ENCODE results near the gene TBC1D9B. TPM values are rescaled to one million over a fixed set of nuclear protein-coding genes. Genes with fewer than 3 reads are reported as not detected.

TBC1D9B gene
- polyA plus RNA-seq, 3 donors: 49.1 to 82.3 (median 80.3) TPM

DNA sequence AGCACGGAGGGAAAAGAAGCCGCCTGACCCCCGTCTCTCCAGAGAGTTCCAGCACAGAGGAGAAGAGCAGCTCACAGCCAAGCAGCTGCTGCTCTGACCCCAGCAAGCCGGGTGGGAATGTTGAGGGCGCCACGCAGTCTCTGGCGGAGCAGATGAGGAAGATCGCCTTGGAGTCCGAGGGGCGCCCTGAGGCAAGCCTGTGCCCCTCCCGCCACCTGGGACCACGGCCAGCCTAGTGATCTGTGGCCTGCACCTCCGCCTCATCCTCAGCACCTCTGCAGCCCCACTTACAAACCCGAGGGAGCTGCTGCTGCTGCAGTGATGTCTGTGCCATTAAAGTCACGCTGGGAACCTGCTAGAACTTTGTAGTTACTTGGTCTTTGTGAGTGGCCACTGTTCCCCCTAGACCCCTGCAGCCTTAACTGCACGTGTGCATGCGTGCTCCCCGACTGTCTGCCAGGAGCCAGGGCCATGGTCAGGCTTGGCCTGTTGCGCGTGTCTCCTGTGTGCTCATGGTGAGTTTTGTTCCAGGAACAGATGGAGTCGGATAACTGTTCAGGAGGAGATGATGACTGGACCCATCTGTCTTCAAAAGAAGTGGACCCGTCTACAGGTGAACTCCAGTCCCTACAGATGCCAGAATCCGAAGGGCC, 74.5 kb downstream of the TBC1D9B start:
- no peak overlapping the region for H3K27ac ChIP-seq (ENCODE audit: low read depth, low read length)
- WGBS, 3 donors: 86 to 89% (median 87%) methylated on average over 23 of the region's 23 CpGs

DNA sequence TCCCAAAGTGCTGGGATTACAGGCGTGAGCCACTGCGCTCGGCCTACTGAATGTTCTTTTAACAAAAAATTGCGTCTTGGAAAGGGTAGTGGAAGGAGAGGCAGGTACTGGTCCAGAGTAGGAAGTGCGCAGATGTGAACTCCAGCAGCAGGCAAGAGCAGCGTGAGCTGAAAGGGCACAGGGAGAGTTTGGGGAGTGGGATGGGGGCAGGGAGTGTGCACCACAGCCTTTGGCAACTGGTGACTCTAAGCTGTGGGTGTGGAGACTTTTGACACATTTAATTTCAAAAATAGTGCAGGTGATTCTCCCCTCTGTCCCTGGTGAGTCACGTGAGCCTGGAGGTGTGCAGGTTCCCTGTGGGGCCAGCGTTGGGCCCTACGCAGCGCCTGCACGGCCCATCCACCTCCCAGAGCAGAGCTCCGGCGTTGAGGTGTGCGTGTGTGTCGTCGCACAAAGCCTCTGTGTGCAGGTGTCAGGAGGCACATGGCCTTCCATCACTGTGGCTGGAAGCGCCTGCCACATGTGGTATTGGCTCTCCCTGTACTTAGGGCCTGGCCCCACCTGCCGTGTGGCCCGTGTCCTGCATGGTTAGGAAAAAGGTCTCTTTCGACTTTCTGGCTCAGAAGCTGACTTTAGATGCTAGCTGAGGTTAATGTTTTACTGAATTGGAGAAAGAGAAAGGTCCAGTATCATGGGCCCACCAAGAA, 75.5 kb downstream of the TBC1D9B start:
- no peak overlapping the region for H3K27ac ChIP-seq (ENCODE audit: low read depth, low read length)
- WGBS, 3 donors: 90 to 95% (median 95%) methylated on average over 20 of the region's 20 CpGs

DNA sequence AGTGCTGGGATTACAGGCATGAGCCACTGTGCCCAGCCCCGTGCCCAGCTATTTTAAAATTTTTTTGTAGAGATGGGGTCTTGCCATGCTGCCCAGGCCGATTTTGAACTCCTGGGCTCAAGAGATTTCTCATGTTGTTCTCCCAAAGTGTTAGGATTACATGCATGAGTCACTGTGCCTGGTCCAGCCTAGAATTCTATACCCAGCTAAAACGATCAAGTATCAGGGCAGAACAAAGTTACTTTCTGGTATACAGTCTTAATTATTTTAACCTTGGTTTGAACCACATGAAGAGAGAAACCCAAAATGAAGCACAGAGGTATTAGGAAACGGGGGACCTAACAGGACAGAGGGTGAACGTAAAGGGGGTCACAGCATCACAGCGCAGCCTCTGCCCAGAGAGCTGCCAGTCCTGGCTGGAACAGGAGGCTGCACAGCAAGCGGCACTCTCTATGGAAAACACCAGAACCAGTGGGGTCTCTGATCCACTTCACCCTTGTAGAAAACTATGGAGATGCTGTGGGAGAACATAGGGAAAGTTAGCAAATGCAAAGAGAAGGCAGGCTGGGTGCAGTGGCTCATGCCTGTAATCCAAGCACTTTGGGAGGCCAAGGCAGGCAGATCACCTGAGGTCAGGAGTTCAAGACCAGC, 76.8 kb downstream of the TBC1D9B start:
- no peak overlapping the region for H3K27ac ChIP-seq (ENCODE audit: low read depth, low read length)
- 95 to 96% (median 96%) methylated on average over 7 of the region's 7 CpGs for WGBS, 3 donors

DNA sequence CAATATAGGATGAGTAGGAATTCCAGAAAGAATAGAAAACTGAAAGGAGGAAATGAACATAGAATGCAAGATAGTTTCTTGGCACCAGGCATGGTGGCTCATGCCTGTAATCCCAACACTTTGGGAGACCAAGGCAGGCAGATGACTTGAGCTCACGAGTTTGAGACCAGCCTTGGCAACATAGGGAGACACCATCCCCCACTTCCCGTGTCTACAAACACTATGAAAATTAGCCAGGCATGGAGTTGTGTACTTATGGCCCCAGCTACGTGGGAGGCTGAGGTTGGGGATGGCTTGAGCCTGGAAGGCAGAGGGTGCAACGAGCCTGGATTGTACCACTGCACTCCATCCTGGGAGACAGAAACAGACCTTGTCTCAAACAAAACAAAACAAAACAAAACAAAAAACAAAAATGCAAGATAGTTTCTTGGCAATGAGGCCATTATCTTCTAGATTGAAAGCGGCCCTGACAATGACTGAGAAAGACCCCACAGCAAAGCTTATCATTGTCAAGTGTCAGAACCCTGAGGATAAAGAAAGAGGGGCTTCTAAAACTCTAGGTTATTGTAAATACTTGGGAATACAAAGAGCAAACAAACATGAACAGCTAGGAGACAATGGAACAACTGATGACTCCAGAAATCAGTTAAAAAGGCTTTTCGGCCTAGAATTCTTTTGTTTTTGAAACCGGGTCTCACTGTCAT, 77.8 kb downstream of the TBC1D9B start:
- no peak overlapping the region for H3K27ac ChIP-seq (ENCODE audit: low read depth, low read length)
- WGBS, 3 donors: 83 to 92% (median 90%) methylated on average over 7 of the region's 7 CpGs

DNA sequence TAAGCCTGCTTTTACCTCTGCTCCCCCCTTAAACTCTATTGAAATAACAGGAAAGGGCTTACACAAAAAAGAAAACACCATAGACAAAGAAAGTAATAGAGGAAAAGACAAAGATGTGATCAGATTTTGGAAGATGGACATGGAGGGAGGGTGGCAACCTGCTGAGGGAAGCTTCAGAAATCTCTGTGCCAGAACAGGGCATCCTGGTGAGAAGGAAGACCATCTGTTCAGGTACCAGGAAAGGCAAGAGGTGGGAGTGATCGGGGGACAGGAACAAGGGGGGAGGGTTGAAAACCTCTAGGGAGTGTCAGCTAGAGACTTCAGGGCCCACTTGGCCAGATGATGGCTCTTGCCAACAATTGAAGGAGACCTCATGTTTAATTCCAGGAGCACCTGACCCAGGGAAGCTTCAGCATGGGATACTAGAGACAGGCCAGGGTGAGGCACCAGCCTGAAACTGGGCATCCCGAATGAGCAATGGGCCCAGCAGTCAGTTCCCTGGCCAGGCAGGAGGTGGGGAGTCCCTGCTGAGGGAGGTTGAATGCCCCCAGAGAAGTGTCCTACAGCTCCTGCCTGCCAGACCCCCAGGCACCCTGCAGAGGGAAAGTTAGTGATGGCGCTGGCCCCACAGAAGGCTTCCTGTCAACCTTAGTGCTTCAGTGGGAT, 78.8 kb downstream of the TBC1D9B start:
- WGBS, 3 donors: 91 to 95% (median 94%) methylated on average over 3 of the region's 3 CpGs
- no peak overlapping the region for H3K27ac ChIP-seq (ENCODE audit: low read depth, low read length)

DNA sequence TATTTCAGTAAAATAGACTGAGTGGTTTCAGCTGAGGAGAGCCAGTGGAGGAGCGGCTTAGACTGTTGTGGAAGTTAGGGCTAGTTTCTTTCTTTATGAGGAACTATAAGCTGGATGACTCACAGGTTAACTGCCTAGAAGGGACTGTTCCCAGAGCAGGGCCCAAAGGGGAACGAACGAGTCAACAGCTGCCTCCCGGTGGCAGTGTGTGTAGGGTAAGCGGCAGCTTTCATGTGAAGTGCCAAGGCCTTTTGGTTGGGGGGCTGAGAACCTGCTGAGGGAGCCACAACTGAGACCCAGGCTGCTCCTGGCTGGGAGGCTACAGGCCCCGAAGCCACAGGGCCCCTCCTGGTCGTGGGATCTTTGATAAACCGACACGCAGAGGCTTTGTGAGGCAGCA, 80.0 kb downstream of the TBC1D9B start:
- no peak overlapping the region for H3K27ac ChIP-seq (ENCODE audit: low read depth, low read length)
- WGBS, 3 donors: 50 to 67% (median 59%) methylated on average over 9 of the region's 9 CpGs

DNA sequence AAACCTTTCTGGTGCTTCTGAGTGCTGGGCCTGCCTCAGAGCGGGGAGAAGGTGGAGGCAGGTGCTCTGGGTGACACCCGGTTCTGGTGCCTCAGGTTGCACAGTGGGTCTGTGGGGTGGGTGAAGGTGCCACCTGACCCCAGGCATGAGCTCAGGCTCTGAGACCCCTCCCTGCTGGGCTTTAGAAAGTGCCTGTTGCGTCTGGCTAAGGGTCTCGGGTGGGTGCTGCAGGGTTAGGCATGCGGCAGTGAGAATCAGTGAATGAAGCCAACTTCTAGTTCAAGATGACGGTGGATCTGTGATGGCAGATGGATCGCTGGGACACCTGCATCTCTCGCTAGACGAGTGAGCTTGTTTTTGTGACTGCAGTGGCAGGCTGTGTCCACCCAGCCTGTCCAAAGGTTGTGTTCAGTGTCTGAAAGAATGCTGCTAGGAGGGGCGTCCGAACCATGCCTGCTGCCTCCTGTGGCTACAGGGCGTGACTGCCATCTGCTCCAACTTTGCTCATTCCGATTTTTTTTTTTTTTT, 82.0 kb downstream of the TBC1D9B start:
- no peak overlapping the region for H3K27ac ChIP-seq (ENCODE audit: low read depth, low read length)
- WGBS, 3 donors: 75 to 83% (median 78%) methylated on average over 13 of the region's 13 CpGs

DNA sequence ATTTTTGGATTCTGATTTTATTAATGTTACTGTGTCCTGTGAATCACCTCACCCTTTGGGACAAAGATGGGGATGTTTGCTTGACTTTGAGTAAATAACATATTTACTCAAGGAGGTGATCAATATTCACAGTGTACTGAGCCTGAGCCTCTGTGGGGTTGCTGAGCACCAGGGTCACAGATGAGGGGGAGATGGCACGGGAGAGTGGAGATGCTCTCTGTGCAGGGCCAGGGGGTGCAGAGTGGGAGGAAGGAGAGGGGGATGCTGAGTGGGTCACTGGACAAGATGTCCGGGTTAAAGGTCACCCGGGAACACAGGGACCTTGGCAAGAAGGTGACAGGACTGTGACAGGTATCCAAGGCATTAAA, 83.0 kb downstream of the TBC1D9B start:
- WGBS, 3 donors: 62 to 86% (median 82%) methylated on average over 3 of the region's 3 CpGs
- no peak overlapping the region for H3K27ac ChIP-seq (ENCODE audit: low read depth, low read length)

DNA sequence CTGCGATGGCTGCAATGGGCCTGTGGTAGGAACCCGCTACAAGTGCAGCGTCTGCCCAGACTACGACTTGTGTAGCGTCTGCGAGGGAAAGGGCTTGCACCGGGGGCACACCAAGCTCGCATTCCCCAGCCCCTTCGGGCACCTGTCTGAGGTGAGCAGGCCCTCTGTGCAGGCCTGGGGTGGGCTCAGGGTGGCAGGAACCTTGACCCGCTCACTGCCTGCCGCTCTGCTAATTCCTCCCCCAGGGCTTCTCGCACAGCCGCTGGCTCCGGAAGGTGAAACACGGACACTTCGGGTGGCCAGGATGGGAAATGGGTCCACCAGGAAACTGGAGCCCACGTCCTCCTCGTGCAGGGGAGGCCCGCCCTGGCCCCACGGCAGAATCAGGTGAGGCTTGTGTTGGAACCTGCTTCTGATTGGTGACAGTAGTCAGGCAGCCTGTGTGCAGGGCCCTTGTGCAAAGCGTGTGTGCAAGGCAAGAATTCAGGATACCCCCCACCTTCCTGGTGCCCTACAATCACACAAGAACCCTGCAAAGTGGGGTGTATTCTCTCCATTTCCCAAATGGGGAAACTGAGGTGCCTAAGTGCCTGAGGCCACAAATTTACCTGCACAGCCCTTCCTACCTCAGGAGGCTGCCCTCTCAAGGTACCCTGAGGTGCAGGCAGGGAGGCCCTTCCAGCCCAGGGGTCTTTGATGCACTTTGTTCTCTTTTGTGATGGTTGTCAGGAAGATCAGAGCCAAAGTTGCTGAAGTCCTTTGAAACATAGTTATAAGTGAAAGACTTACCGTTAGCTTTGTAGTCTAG, 83.6 kb downstream of the TBC1D9B start:
- H3K27ac ChIP-seq (ENCODE audit: low read depth, low read length): no peak overlapping the region
- WGBS, 3 donors: 80 to 89% (median 84%) methylated on average over 22 of the region's 22 CpGs

DNA sequence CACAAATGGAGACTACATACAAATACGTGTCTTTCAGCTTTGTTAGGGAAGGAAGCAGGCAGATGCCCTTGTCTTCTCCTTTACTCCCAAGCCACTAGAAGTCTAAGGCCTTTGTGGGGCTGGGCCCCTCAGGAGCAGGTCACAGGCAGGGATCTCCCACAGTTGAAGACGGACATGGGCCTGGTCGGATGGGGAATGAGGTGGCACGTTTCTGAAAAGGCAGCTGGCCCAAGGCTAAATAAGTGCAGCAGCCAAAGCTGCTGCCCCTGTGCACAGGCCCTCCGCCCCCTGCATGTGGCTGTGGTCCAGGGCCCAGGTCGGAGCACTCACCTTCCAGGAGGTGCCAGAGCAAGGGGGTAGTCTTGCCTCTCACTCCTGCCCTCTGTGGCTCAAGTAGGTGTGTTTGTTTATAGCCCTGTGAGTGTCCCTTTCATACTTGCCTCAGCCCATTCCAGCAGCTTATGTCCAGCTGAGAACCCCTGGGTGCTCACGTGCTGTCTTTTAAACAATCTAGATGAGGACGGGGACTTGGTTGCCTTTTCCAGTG, 85.2 kb downstream of the TBC1D9B start:
- no peak overlapping the region for H3K27ac ChIP-seq (ENCODE audit: low read depth, low read length)
- WGBS, 3 donors: 22 to 58% (median 50%) methylated on average over 8 of the region's 8 CpGs

DNA sequence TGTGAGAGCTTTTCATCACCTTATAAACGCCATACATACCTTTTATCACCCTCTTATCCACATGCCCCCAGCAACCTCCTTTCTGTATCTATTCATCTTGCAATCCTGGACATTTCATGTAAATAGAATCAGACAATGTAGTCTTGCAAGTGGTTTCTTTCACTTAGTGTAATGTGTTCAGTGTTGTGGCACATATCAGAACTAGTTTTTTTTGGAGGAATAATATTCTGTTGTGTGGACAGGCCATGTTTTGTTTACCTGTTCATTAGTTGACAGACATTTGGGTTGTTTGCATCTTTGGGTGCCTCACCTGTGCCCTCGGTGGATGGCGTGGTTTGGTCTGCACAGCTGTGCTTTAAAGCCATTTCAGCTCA, 85.7 kb downstream of the TBC1D9B start:
- WGBS, 3 donors: 22 to 57% (median 54%) methylated on average over 3 of the region's 3 CpGs
- no peak overlapping the region for H3K27ac ChIP-seq (ENCODE audit: low read depth, low read length)

DNA sequence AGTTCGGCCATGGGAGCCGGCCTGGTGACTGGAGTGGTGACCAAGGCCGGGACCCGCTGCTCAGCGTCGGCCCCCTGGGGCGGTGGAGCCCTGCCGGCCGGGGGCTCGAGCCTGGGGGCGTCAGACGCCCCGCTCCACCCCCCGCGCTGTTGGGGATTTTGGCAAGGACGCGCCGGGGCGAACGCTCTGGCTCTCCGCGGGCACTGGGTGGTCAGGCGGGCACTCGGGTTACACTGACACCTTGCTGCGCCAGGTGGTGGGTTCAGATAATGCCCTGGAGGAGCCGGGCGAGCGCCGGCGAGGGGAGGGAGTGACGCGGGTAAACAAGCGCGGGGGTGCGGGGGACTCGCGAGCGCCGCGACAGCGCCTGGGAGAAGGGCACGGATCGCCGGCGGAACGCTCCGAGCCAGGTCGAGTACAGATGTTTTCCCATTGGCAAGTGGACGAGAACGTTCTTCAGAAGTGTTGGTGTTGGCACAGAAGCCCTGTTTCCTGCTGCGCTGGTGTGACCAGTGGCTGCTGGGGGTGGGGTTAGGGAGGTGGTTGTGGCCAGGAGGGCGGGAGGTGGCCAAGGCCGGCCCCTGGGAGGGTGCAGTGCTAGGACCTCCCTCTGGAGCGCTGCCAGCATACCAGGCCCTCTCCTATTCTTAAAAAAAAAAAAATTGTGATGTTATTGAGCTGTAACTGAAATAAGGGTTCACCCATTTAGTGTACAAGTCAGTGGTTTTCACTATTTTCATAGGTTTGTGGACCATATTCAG, 86.2 kb downstream of the TBC1D9B start:
- WGBS, 3 donors: 0% methylated on average over 54 of the region's 54 CpGs
- H3K27ac ChIP-seq (ENCODE audit: low read depth, low read length): peak overlapping the region; percentile 82

DNA sequence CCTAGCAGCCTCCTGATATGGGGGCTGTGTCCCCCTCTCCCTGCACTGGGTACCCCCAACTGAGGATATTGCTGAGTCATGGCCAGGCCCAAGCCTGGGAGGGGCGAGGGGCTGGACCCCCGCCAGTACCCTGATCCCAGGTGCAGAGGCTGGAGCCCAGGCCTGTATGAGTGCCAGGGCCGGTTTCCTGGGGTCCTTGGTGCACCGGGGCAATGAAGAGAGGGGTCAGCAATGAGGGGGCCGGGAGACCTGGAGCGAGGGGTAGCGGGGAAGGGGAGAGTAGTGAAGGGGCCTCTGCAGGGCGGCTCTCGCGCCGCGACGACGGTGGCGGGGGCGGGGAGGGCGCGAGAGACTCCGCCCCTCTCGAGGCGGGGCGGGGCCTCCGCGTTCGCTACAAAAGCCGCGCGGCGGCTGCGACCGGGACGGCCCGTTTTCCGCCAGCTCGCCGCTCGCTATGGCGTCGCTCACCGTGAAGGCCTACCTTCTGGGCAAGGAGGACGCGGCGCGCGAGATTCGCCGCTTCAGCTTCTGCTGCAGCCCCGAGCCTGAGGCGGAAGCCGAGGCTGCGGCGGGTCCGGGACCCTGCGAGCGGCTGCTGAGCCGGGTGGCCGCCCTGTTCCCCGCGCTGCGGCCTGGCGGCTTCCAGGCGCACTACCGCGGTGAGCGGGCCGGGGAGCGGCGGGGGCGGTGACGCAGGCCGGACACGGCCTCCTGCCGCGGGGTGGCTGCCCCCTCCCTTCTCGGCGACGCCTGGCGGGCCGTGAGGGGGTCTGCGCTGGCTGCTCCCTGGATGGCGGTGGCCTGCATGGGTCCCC, 87.0 kb downstream of the TBC1D9B start, which contains the start of gene SQSTM1:
SQSTM1 (plus strand) TSS at position 423 of the 815 bp plus-strand sequence; CDS start at position 455, 32 bp downstream.
- H3K27ac ChIP-seq (ENCODE audit: low read depth, low read length): peak within 1 kb of the TSS; percentile 82
- 1% methylated on average over 41 to 76 of the region's 81 CpGs for WGBS, 3 donors

DNA sequence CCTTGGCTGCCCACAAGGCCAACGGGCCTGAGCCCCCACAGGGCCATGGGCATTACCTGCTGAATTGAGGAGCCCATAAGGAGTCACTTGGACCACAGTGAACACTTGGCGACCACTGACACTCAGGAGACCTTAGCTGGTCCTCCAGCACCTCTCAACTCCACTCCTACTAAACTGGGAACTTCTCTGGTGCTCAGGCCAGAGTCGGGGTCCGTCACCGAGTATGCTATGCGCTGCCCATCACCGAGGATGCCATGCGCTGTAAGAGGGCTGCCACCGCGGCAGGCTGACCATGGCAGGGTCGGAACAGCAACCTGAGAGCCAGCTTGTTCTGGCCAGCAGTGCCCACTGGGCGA, 87.6 kb downstream of the TBC1D9B start:
- WGBS, 3 donors: 25 to 41% (median 36%) methylated on average over 12 of the region's 12 CpGs
- H3K27ac ChIP-seq (ENCODE audit: low read depth, low read length): peak overlapping the region; percentile 10

DNA sequence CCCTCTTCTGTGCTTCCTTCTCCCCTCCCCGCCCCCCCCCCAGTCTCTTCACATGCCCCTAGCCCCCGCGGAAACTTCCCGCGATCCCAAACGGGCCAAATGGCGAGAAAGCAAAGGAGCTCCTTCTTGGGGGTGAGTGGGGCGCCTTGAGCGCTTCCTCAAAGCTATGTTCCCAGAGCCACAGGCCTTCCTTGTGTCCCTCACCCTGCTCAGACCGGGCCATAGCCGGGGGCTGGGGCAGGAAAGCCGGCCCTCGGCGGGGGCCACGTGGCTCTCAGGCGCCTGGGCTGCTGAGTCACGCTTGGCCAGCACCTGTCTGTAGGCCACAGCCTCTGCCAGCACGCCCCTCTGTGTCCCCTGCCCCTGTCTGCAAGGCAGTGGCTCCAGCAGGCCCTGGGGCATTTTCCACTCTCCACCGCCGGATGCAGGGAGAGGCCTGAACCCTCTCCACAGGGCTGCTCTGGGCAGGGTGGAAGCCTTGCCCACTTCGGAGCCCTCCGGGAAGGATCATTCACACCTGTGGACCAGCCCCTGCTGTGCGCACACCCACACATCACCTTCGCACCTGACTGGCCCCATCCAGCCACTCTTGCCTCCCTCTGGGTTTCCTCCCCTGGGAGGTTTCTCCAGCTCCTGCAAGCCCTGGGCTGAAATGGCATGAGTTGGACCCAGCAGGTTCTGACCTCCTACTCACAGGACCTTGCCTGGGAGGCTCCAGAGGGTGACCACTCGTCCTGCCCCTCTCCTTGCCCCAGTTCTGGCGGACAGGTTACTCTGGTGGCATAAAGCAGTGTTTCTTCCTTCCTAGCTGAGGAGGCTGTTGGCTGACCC, 88.2 kb downstream of the TBC1D9B start:
- peak overlapping the region; percentile 10 for H3K27ac ChIP-seq (ENCODE audit: low read depth, low read length)
- WGBS, 3 donors: 18 to 27% (median 20%) methylated on average over 25 to 26 of the region's 26 CpGs

Measured in adipose tissue (tissue), 3 donors.